Prostate gland (tissue), 2 donors: Measurements from ENCODE around the gene ZNF25.

Experiments
- POLR2A ChIP-seq: fragments of 450-650 bp; IDR thresholded peaks from one replicate; pipeline ENCODE4 v1.6.1; 2016; ENCODE audit warnings: antibody characterized with exemption, mild to moderate bottlenecking
- TF ChIP-seq, protein P1 (sequence below), 4 experiments: fragments of 200-600 bp in 2 of 4; fragments of 450-650 bp in 2 of 4; sonication (generic) in 2 of 4; IDR thresholded peaks; 1 replicate in 3 of 4; 2 replicates in 1 of 4; pipeline ENCODE4 v1.5.1; 2016 to 2019; ENCODE audit warnings: antibody characterized with exemption in 4 of 4, mild to moderate bottlenecking in 2 of 4, moderate library complexity in 2 of 4

DNA sequence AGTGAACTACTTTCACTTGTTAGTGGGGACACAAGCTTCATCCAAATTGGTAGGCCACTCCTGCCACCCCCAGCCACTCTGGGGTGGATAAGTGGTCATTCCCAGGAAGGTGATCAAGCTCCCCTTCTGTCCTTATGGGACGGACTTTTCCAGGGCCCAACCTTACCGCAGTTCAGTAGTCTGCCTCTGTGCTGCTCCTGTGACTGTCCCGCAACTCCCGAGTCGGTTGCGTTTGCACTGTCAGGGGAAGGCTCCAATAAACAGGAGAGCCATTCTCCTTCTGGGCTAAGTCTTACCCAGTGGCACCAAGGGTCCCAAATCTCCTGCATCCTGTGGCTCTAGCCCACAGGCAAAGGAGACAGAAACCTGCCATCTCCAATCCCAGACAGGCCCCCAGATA lies 26.6 kb upstream of the ZNF25 start:
- TF ChIP-seq, protein P1, sequence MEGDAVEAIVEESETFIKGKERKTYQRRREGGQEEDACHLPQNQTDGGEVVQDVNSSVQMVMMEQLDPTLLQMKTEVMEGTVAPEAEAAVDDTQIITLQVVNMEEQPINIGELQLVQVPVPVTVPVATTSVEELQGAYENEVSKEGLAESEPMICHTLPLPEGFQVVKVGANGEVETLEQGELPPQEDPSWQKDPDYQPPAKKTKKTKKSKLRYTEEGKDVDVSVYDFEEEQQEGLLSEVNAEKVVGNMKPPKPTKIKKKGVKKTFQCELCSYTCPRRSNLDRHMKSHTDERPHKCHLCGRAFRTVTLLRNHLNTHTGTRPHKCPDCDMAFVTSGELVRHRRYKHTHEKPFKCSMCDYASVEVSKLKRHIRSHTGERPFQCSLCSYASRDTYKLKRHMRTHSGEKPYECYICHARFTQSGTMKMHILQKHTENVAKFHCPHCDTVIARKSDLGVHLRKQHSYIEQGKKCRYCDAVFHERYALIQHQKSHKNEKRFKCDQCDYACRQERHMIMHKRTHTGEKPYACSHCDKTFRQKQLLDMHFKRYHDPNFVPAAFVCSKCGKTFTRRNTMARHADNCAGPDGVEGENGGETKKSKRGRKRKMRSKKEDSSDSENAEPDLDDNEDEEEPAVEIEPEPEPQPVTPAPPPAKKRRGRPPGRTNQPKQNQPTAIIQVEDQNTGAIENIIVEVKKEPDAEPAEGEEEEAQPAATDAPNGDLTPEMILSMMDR (IDR thresholded peaks at IDR 0.05) = no peak
- no peak for TF ChIP-seq POLR2A
